Activated CD8-positive, alpha-beta memory T cell treated with anti-CD3 and anti-CD28 coated beads, Interleukin-2, amount 10 ng/mL, durations not matched to agents 7 days and 5 days (primary cell): ENCODE measurements around the gene FRMD4A. TPM values are rescaled to one million over a fixed set of nuclear protein-coding genes. Genes with fewer than 3 reads are reported as not detected.

Source experiments
- ATAC-seq: fragments of 150-1000 bp; cut with Tn5 transposase; one replicate; pipeline ENCODE4 v1.10.0; 2021; ENCODE audit warnings: moderate library complexity
- CTCF ChIA-PET: fragments of 350-600 bp; sonication (Branson Sonifier 250); formaldehyde crosslinking; loops from one replicate; lab custom pipeline; 2021; ENCODE audit warnings: antibody characterized with exemption; lab: Charles Lee
- DNase-seq: peaks from one replicate; pipeline ENCODE4 v3.0.0-alpha.2; 2020
- H3K27ac Mint-ChIP-seq: one replicate; pipeline ENCODE4 v1.8.0; 2021; ENCODE audit warnings: mild to moderate bottlenecking, mixed read lengths
- H3K27me3 Mint-ChIP-seq: one replicate; pipeline ENCODE4 v1.8.0; 2021; ENCODE audit warnings: mixed read lengths
- H3K36me3 Mint-ChIP-seq: one replicate; pipeline ENCODE4 v1.8.0; 2021; ENCODE audit warnings: mild to moderate bottlenecking, mixed read lengths
- H3K4me1 Mint-ChIP-seq: one replicate; pipeline ENCODE4 v1.8.0; 2021; ENCODE audit warnings: mixed read lengths
- H3K4me3 Mint-ChIP-seq: one replicate; pipeline ENCODE4 v1.8.0; 2021; ENCODE audit warnings: mild to moderate bottlenecking, moderate library complexity, mixed read lengths
- H3K9me3 Mint-ChIP-seq: one replicate; pipeline ENCODE4 v1.8.0; 2022; ENCODE audit warnings: low read depth, mixed read lengths
- total RNA-seq, 2 experiments: library from RNA; stranded (reverse); gene quantifications; one replicate each; pipeline ENCODE4 v1.2.3, GENCODE V29; 2021

FRMD4A gene
- total RNA-seq, 2 experiments from 2014 or later: 0.09 to 1.2 TPM

GRCh38 chr10:13740461-13740860 is 590.3 kb downstream of the FRMD4A start:
- Mint-ChIP-seq H3K27ac (no peak overlapping the region), H3K4me3 (no peak overlapping the region), H3K4me1 (peaks cover 6% of the 10 kb centered on the region), H3K36me3 (no peaks in the 10 kb centered on the region), H3K27me3 (peaks cover 33% of the 10 kb centered on the region), H3K9me3 (no peaks in the 10 kb centered on the region)
- ATAC-seq (no peak), DNase-seq (no peak)
- CTCF ChIA-PET: no interaction called here

GRCh38 chr10:13739183-13739582 is 591.5 kb downstream of the FRMD4A start:
- H3K9me3 Mint-ChIP-seq: no peaks in the 10 kb centered on the region
- no peaks in the 10 kb centered on the region for H3K36me3 Mint-ChIP-seq
- ATAC-seq (no peak), DNase-seq (no peak)
- no peak overlapping the region for H3K4me3 Mint-ChIP-seq
- H3K4me1 Mint-ChIP-seq: peaks cover 6% of the 10 kb centered on the region
- CTCF ChIA-PET: no interaction called here
- H3K27ac Mint-ChIP-seq: no peak overlapping the region
- peaks cover 25% of the 10 kb centered on the region for H3K27me3 Mint-ChIP-seq

- CTCF ChIA-PET: no interaction called here
Observed at GRCh38 chr10:13736506-13736905, 594.2 kb downstream of the FRMD4A start.

GRCh38 chr10:13734151-13734550 is 596.6 kb downstream of the FRMD4A start:
- no peak for ATAC-seq
- no peaks in the 10 kb centered on the region for H3K36me3 Mint-ChIP-seq
- H3K27me3 Mint-ChIP-seq: peaks cover 17% of the 10 kb centered on the region
- CTCF ChIA-PET: no interaction called here
- H3K4me1 Mint-ChIP-seq: no peaks in the 10 kb centered on the region
- DNase-seq: no peak
- no peaks in the 10 kb centered on the region for H3K9me3 Mint-ChIP-seq
- H3K27ac Mint-ChIP-seq: no peak overlapping the region
- no peak overlapping the region for H3K4me3 Mint-ChIP-seq

More at GRCh38 chr10:13736506-13736905, 594.2 kb downstream of the FRMD4A start:
- Mint-ChIP-seq H3K27ac (no peak overlapping the region), H3K4me1 (no peaks in the 10 kb centered on the region), H3K4me3 (no peak overlapping the region), H3K36me3 (no peaks in the 10 kb centered on the region), H3K27me3 (peaks cover 20% of the 10 kb centered on the region), H3K9me3 (no peaks in the 10 kb centered on the region)
- ATAC-seq (no peak), DNase-seq (no peak)

- CTCF ChIA-PET: no interaction called here
- H3K9me3 Mint-ChIP-seq: no peaks in the 10 kb centered on the region
Observed at GRCh38 chr10:13733071-13733470, 597.7 kb downstream of the FRMD4A start.

GRCh38 chr10:13732465-13732881 is 598.3 kb downstream of the FRMD4A start:
- Mint-ChIP-seq H3K4me3 (no peak overlapping the region), H3K27ac (no peak overlapping the region)
- CTCF ChIA-PET: no interaction called here

More at GRCh38 chr10:13733071-13733470, 597.7 kb downstream of the FRMD4A start:
- no peaks in the 10 kb centered on the region for H3K36me3 Mint-ChIP-seq
- ATAC-seq (no peak), DNase-seq (no peak)
- no peak overlapping the region for H3K4me3 Mint-ChIP-seq
- H3K27ac Mint-ChIP-seq: no peak overlapping the region
- no peaks in the 10 kb centered on the region for H3K4me1 Mint-ChIP-seq
- peaks cover 15% of the 10 kb centered on the region for H3K27me3 Mint-ChIP-seq

GRCh38 chr10:13731799-13732198 is 598.9 kb downstream of the FRMD4A start:
- H3K4me3 Mint-ChIP-seq: no peak overlapping the region
- ATAC-seq (no peak), DNase-seq (no peak)
- peaks cover 9% of the 10 kb centered on the region for H3K27me3 Mint-ChIP-seq
- H3K4me1 Mint-ChIP-seq: no peaks in the 10 kb centered on the region
- no peaks in the 10 kb centered on the region for H3K9me3 Mint-ChIP-seq
- CTCF ChIA-PET: no interaction called here
- H3K36me3 Mint-ChIP-seq: no peaks in the 10 kb centered on the region
- no peak overlapping the region for H3K27ac Mint-ChIP-seq

More at GRCh38 chr10:13732465-13732881, 598.3 kb downstream of the FRMD4A start:
- no peak for DNase-seq
- no peaks in the 10 kb centered on the region for H3K36me3 Mint-ChIP-seq
- no peak for ATAC-seq
- peaks cover 12% of the 10 kb centered on the region for H3K27me3 Mint-ChIP-seq
- H3K4me1 Mint-ChIP-seq: no peaks in the 10 kb centered on the region
- no peaks in the 10 kb centered on the region for H3K9me3 Mint-ChIP-seq

GRCh38 chr10:13730956-13731355 is 599.8 kb downstream of the FRMD4A start:
- H3K27ac Mint-ChIP-seq: no peak overlapping the region
- no peaks in the 10 kb centered on the region for H3K9me3 Mint-ChIP-seq

GRCh38 chr10:13730306-13730652 is 600.4 kb downstream of the FRMD4A start:
- H3K27ac Mint-ChIP-seq: no peak overlapping the region
- DNase-seq: no peak
- CTCF ChIA-PET: no interaction called here

More at GRCh38 chr10:13730956-13731355, 599.8 kb downstream of the FRMD4A start:
- Mint-ChIP-seq H3K4me3 (no peak overlapping the region), H3K4me1 (no peaks in the 10 kb centered on the region), H3K36me3 (no peaks in the 10 kb centered on the region), H3K27me3 (peaks cover 5% of the 10 kb centered on the region)
- DNase-seq: no peak
- CTCF ChIA-PET: no interaction called here
- no peak for ATAC-seq

GRCh38 chr10:13729586-13730305 is 601.0 kb downstream of the FRMD4A start:
- Mint-ChIP-seq H3K9me3 (no peaks in the 10 kb centered on the region), H3K4me1 (no peaks in the 10 kb centered on the region), H3K27me3 (peaks cover 4% of the 10 kb centered on the region), H3K36me3 (no peaks in the 10 kb centered on the region), H3K4me3 (no peak overlapping the region), H3K27ac (no peak overlapping the region)
- no peak for ATAC-seq
- DNase-seq: no peak
- CTCF ChIA-PET: no interaction called here

More at GRCh38 chr10:13730306-13730652, 600.4 kb downstream of the FRMD4A start:
- Mint-ChIP-seq H3K27me3 (peaks cover 2% of the 10 kb centered on the region), H3K9me3 (no peaks in the 10 kb centered on the region), H3K4me1 (no peaks in the 10 kb centered on the region), H3K4me3 (no peak overlapping the region), H3K36me3 (no peaks in the 10 kb centered on the region)
- ATAC-seq: no peak

- H3K27me3 Mint-ChIP-seq: peaks cover 9% of the 10 kb centered on the region
Observed at GRCh38 chr10:13728898-13729535, 601.7 kb downstream of the FRMD4A start.

GRCh38 chr10:13725594-13725993 is 605.1 kb downstream of the FRMD4A start:
- Mint-ChIP-seq H3K27ac (no peak overlapping the region), H3K4me3 (no peak overlapping the region), H3K9me3 (no peaks in the 10 kb centered on the region), H3K36me3 (no peaks in the 10 kb centered on the region), H3K27me3 (peaks cover 15% of the 10 kb centered on the region), H3K4me1 (no peaks in the 10 kb centered on the region)
- DNase-seq (no peak), ATAC-seq (no peak)
- CTCF ChIA-PET: no interaction called here

More at GRCh38 chr10:13728898-13729535, 601.7 kb downstream of the FRMD4A start:
- Mint-ChIP-seq H3K4me1 (no peaks in the 10 kb centered on the region), H3K4me3 (no peak overlapping the region), H3K27ac (no peak overlapping the region), H3K9me3 (no peaks in the 10 kb centered on the region), H3K36me3 (no peaks in the 10 kb centered on the region)
- ATAC-seq (no peak), DNase-seq (no peak)
- CTCF ChIA-PET: no interaction called here

GRCh38 chr10:13724484-13724883 is 606.2 kb downstream of the FRMD4A start:
- H3K9me3 Mint-ChIP-seq: no peaks in the 10 kb centered on the region
- H3K4me1 Mint-ChIP-seq: no peaks in the 10 kb centered on the region
- H3K36me3 Mint-ChIP-seq: no peaks in the 10 kb centered on the region
- CTCF ChIA-PET: no interaction called here
- no peak for ATAC-seq
- no peak overlapping the region for H3K27ac Mint-ChIP-seq
- H3K4me3 Mint-ChIP-seq: no peak overlapping the region
- H3K27me3 Mint-ChIP-seq: peaks cover 19% of the 10 kb centered on the region
- DNase-seq: no peak
